Bronchial epithelial cell (primary cell): ENCODE results near the gene CLVS2. TPM values are rescaled to one million over a fixed set of nuclear protein-coding genes. Genes with fewer than 3 reads are reported as not detected.

ENCODE experiments used
- DNase-seq: peaks from one replicate; pipeline ENCODE4 v3.0.0-alpha.2; 2010; ENCODE audit warnings: low read depth
- FAIRE-seq: peaks from 2 replicates; lab custom pipeline; 2011; peaks lifted over from hg19 to GRCh38; lab: Jason Lieb, UNC
- H3K27me3 ChIP-seq: 2 replicates; pipeline ENCODE4 v1.5.1; 2011; ENCODE audit warnings: low read length; ENCODE audit not compliant: control insufficient read depth, insufficient read depth
- H3K36me3 ChIP-seq: 2 replicates; pipeline ENCODE4 v1.5.1; 2011; ENCODE audit warnings: low read length; ENCODE audit not compliant: control insufficient read depth, insufficient read depth
- H3K4me3 ChIP-seq: 2 replicates; pipeline ENCODE4 v1.5.1; 2011; ENCODE audit warnings: mild to moderate bottlenecking, low read depth, low read length, control low read depth
- total RNA-seq: library from RNA; depleted of rRNA; stranded (reverse); fragments of >200 nt; gene quantifications from 2 replicates; pipeline ENCODE4 v1.2.1, GENCODE V29; 2014
- TF ChIP-seq, protein P1 (sequence below): IDR thresholded peaks from 2 replicates; pipeline ENCODE4 v1.5.1; 2011; ENCODE audit warnings: mild to moderate bottlenecking, moderate library complexity, low read length, control low read depth, inconsistent platforms; ENCODE audit not compliant: insufficient read depth, severe bottlenecking

Gene CLVS2
- total RNA-seq, 1 donor from 2014 or later = not detected

DNA sequence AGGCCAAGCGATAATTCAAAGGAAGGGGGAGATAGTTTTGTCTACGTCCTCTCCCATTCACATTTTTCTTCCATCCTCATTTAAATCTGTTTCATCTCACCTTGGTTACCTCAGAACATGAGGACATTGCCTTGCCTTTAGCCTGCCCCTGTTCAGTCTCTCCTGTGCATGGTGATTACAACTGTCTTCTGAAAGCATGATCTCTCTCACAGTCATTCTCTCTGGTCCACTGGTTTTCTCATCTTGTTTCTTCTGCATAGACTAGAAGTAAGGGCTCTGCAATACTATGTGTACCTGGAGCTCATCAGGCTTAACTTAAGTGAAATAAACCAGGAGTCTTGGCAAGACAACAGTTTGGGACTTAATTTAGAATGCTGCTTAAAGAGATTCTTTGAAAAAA lies 31.4 kb downstream of the CLVS2 start:
- DNase-seq (no peak), FAIRE-seq (no peak)
- Histone ChIP-seq H3K36me3 (no peaks in the 10 kb centered on the region), H3K4me3 (no peak overlapping the region), H3K27me3 (no peaks in the 10 kb centered on the region)
- TF ChIP-seq, protein P1, sequence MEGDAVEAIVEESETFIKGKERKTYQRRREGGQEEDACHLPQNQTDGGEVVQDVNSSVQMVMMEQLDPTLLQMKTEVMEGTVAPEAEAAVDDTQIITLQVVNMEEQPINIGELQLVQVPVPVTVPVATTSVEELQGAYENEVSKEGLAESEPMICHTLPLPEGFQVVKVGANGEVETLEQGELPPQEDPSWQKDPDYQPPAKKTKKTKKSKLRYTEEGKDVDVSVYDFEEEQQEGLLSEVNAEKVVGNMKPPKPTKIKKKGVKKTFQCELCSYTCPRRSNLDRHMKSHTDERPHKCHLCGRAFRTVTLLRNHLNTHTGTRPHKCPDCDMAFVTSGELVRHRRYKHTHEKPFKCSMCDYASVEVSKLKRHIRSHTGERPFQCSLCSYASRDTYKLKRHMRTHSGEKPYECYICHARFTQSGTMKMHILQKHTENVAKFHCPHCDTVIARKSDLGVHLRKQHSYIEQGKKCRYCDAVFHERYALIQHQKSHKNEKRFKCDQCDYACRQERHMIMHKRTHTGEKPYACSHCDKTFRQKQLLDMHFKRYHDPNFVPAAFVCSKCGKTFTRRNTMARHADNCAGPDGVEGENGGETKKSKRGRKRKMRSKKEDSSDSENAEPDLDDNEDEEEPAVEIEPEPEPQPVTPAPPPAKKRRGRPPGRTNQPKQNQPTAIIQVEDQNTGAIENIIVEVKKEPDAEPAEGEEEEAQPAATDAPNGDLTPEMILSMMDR = no peak

DNA sequence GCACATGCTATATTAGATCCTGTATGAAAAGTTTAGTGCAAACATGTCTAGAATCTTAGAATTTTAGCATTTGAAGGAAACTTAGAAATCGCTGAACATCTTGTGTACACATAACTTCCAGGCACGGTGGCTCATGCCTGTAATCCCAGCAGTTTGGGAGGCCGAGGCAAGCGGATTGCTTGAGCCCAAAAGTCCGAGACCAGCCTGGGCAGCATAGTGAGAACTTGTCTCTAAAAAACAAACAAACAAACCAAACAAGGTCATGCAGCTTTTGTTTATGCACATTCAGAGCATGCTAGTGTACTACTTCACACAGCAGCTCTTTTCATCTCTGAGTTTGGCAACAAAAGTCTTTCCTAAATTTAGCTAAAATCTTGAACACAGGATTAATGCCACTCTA lies 32.2 kb downstream of the CLVS2 start:
- TF ChIP-seq, protein P1 = no peak
- H3K36me3 ChIP-seq = no peaks in the 10 kb centered on the region
- H3K27me3 ChIP-seq = no peaks in the 10 kb centered on the region
- no peak for FAIRE-seq
- H3K4me3 ChIP-seq = no peak overlapping the region
- DNase-seq = no peak

DNA sequence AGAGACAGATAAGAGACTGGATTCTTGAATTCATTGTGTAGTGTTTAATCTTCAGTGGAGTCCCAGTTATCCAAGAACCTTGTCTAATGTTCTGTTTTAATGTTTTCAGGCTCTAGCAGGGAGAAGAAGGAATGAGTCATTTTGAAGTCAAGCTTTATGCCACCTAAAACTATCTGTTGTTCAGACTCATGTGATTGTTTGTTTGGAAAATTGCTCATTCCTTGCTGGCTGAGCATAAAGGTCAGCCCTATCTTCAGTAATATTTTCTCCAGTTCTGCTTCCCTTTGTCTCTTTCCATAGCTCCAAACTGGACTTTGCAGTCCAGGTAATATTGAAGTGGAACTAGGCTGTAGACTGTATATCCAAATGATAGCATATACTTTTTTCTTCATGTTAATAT lies 34.2 kb downstream of the CLVS2 start:
- Histone ChIP-seq H3K36me3 (no peaks in the 10 kb centered on the region), H3K27me3 (no peaks in the 10 kb centered on the region), H3K4me3 (no peak overlapping the region)
- TF ChIP-seq, protein P1 = no peak
- FAIRE-seq (no peak), DNase-seq (peak; percentile 63)

DNA sequence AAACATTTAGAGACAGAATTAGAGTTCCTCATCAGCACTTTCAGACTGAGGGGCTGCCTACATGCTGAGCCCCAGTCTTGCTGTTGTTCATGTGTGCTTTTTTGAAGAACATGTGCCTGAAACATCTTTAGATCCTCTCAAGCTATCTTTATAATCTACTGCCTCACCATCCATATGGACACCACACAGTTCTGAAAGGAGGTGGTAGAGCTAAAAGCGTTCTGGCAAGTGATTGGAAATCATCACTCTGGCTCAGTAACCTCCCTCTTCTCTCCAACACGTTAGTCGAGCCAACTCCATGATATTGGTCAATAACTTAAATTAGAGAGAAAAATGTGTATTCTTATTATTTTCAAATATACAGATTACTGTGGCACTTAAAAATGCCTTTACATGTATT lies 40.6 kb downstream of the CLVS2 start:
- TF ChIP-seq, protein P1 = no peak
- DNase-seq (no peak), FAIRE-seq (no peak)
- H3K4me3 ChIP-seq = no peak overlapping the region
- no peaks in the 10 kb centered on the region for H3K36me3 ChIP-seq
- no peaks in the 10 kb centered on the region for H3K27me3 ChIP-seq

DNA sequence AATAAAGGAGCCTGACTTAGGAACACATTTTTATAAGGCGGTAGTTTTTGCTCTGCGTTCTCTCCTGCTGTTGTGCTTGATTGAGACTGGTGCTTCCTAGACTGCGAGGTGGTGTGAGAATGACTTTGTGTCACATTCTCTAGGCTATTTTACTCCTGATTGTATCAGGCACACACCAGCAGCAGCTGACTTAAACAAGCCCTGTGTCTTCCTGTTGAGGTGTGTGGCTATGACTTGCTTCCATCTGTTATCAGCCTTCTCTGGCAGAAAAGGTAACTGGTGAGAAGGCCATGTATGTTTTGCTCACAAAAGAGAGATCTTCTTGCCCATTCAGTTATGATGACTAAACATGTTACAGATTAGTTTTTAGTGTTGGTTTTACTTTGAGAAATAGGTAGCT lies 43.4 kb downstream of the CLVS2 start:
- Histone ChIP-seq H3K36me3 (no peaks in the 10 kb centered on the region), H3K4me3 (no peak overlapping the region), H3K27me3 (no peaks in the 10 kb centered on the region)
- FAIRE-seq (no peak), DNase-seq (no peak)
- TF ChIP-seq, protein P1 = no peak

DNA sequence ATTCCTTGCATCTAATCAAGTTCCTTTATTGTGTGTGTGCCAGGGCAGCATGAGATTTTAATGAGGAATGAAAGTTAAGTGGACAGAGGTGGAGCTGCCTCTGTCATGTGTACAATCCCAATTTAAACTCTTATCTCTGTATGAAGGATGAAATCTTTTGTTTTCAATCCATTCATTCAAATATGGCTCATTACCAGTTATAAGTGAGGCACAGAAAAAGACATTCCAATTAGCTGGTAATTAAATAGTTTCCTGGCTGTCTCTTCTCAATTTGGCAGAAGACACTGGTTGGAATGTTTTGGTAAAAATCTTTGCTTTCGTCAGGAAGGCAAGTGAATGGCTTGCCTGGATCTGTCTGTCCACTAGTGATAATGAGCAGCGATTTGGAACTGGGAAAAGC lies 46.4 kb downstream of the CLVS2 start:
- DNase-seq = no peak
- FAIRE-seq = no peak
- no peak overlapping the region for H3K4me3 ChIP-seq
- TF ChIP-seq, protein P1 = no peak
- H3K27me3 ChIP-seq = no peaks in the 10 kb centered on the region
- no peaks in the 10 kb centered on the region for H3K36me3 ChIP-seq
